GM12878 (cell line): ENCODE measurements around the gene ARHGAP26. TPM values are rescaled to one million over a fixed set of nuclear protein-coding genes. Genes with fewer than 3 reads are reported as not detected.

Source experiments
- ATAC-seq: fragments of 200-7000 bp; cut with Tn5 transposase; 3 replicates; pipeline ENCODE4 v1.9.1; 2020; ENCODE audit warnings: mild to moderate bottlenecking, moderate library complexity
- BruUV-seq: library from RNA; stranded (reverse); fragments of 400-500 nt; replicated peaks from 2 replicates; lab custom pipeline; 2021; lab: Mats Ljungman, UMichigan
- CTCF ChIA-PET: fragments of 300-600 bp; sonication (Branson Sonifier 250); formaldehyde crosslinking; extraction: SDS; loops from one replicate; lab custom pipeline; 2021; ENCODE audit warnings: inconsistent platforms; lab: Yijun Ruan, JAX
- POLR2A ChIA-PET: fragments of 350-600 bp; formaldehyde crosslinking; extraction: SDS; loops from one replicate; lab custom pipeline; 2021; ENCODE audit warnings: inconsistent platforms; lab: Charles Lee
- RAD21 ChIA-PET: fragments of 300-600 bp; sonication (Branson Sonifier 250); formaldehyde crosslinking; loops from one replicate; lab custom pipeline; 2023; ENCODE audit warnings: antibody characterized with exemption; ENCODE audit not compliant: unreplicated experiment; lab: Charles Lee
- SMC1A ChIA-PET: fragments of 300-600 bp; sonication (Branson Sonifier 250); formaldehyde crosslinking; loops from one replicate; lab custom pipeline; 2023; ENCODE audit not compliant: unreplicated experiment, uncharacterized antibody; lab: Charles Lee
- DNase-seq: peaks from one replicate; pipeline ENCODE4 v3.0.0-alpha.2; 2011; ENCODE audit warnings: low read depth, low spot score
- FAIRE-seq: peaks from 3 replicates; lab custom pipeline; 2011; peaks lifted over from hg19 to GRCh38; lab: Jason Lieb, UNC
- H2AFZ ChIP-seq: 2 replicates; pipeline ENCODE4 v1.6.0; 2011; ENCODE audit warnings: low read depth, low read length, control low read depth; ENCODE audit not compliant: control insufficient read depth
- H3K27ac ChIP-seq: 2 replicates; pipeline ENCODE4 v1.5.1; 2011; ENCODE audit warnings: control low read depth; ENCODE audit not compliant: control insufficient read depth, insufficient read depth
- H3K27me3 ChIP-seq, 2 experiments: replicated peaks in 1 of 2; 2 replicates each; pipeline versions ENCODE4 v1.6.0 to v1.6.1; 2011; ENCODE audit warnings: low read length in 1 of 2; ENCODE audit not compliant: control insufficient read depth in 2 of 2, insufficient read depth in 2 of 2
- H3K36me3 ChIP-seq, 2 experiments: 2 replicates each; pipeline ENCODE4 v1.5.1; 2011; ENCODE audit warnings: low read length in 1 of 2; ENCODE audit not compliant: control insufficient read depth in 2 of 2, insufficient read depth in 2 of 2
- H3K4me1 ChIP-seq: 2 replicates; pipeline ENCODE4 v1.6.1; 2011; ENCODE audit warnings: mild to moderate bottlenecking, low read length, moderate library complexity, mixed read lengths; ENCODE audit not compliant: control insufficient read depth, insufficient read depth
- H3K4me2 ChIP-seq: 2 replicates; pipeline ENCODE4 v1.6.0; 2011; ENCODE audit warnings: control low read depth; ENCODE audit not compliant: control insufficient read depth, insufficient read depth
- H3K4me3 ChIP-seq: fragments of 200-600 bp; sonication (generic); 2 replicates; pipeline ENCODE4 v1.5.1; 2016
- H3K79me2 ChIP-seq: 2 replicates; pipeline ENCODE4 v1.6.0; 2011; ENCODE audit warnings: low read length; ENCODE audit not compliant: control insufficient read depth, insufficient read depth
- H3K9ac ChIP-seq: 2 replicates; pipeline ENCODE4 v1.8.0; 2011; ENCODE audit warnings: low read length, control low read depth, mixed read lengths; ENCODE audit not compliant: control insufficient read depth, insufficient read depth
- H3K9me3 ChIP-seq: replicated peaks from 3 replicates; pipeline ENCODE4 v1.5.1; 2011; ENCODE audit warnings: mild to moderate bottlenecking, low read length; ENCODE audit not compliant: control insufficient read depth, insufficient read depth
- H4K20me1 ChIP-seq: 2 replicates; pipeline ENCODE4 v1.6.0; 2011; ENCODE audit not compliant: control insufficient read depth, insufficient read depth
- HDAC2 ChIP-seq: fragments of 200-600 bp; sonication (generic); IDR thresholded peaks from 2 replicates; pipeline ENCODE4 v1.6.1; 2017
- WGBS: methylation state at CpG from one replicate; pipeline ENCODE4 v1.1.6; 2016; ENCODE audit warnings: low lambda C conversion rate; ENCODE audit not compliant: insufficient replicate concordance, insufficient coverage; ENCODE audit errors: missing lambda C conversion rate; 5-methylcytosine and 5-hydroxymethylcytosine counted together
- in situ Hi-C: fragments of 300-500 bp; cut with MboI; formaldehyde crosslinking; loops from 9 replicates; pipeline ENCODE4 v1.14.3; 2018; ENCODE audit warnings: mixed read lengths
- intact Hi-C: fragments of 100-400 bp; cut with micrococcal nuclease; formaldehyde crosslinking; loops from one replicate; pipeline ENCODE4 v1.14.2; 2022; ENCODE audit not compliant: unreplicated experiment
- polyA plus RNA-seq, 11 experiments: library from polyadenylated mRNA; depleted of rRNA in 4 of 11; unstranded in 6 of 11; stranded (reverse) in 5 of 11; fragments of >200 nt; fragmentation: Nextera tagmentation in 4 of 11; fragmentation: Illumina TruSeq in 1 of 11; extraction: Ambion mirVana in 4 of 11; extraction: Trizol in 1 of 11; gene quantifications; 1 replicate in 1 of 11; 2 replicates in 10 of 11; pipeline versions ENCODE4 v1.2.1 to v1.2.3, GENCODE V29; 2011 to 2016; ENCODE audit warnings: inconsistent platforms in 2 of 11, missing spikeins in 2 of 11, low read depth in 1 of 11
- total RNA-seq, 4 experiments: library from RNA; depleted of rRNA in 3 of 4; stranded (reverse); fragments of >200 nt in 3 of 4; fragmentation: Illumina TruSeq in 1 of 4; extraction: Trizol in 1 of 4; gene quantifications; 2 replicates each; pipeline versions ENCODE4 v1.2.1 to v1.2.3, GENCODE V29; 2013 to 2021
- TF ChIP-seq, protein P1 (sequence below): fragments of 450-650 bp; IDR thresholded peaks from 2 replicates; pipeline ENCODE4 v1.6.1; 2017; ENCODE audit warnings: antibody characterized with exemption, mild to moderate bottlenecking, moderate library complexity
- TF ChIP-seq, protein P2 (sequence below): fragments of 450-650 bp; formaldehyde crosslinking; IDR thresholded peaks from 2 replicates; pipeline ENCODE4 v1.4.0; 2022; ENCODE audit warnings: mild to moderate bottlenecking, moderate library complexity

ARHGAP26 gene
- total and polyA plus RNA-seq, 10 of the 15 experiments (the other 5 are each of a cell fraction or from before 2014, with no cell fraction given): 9.4 to 41.5 (median 19.3) TPM

DNA sequence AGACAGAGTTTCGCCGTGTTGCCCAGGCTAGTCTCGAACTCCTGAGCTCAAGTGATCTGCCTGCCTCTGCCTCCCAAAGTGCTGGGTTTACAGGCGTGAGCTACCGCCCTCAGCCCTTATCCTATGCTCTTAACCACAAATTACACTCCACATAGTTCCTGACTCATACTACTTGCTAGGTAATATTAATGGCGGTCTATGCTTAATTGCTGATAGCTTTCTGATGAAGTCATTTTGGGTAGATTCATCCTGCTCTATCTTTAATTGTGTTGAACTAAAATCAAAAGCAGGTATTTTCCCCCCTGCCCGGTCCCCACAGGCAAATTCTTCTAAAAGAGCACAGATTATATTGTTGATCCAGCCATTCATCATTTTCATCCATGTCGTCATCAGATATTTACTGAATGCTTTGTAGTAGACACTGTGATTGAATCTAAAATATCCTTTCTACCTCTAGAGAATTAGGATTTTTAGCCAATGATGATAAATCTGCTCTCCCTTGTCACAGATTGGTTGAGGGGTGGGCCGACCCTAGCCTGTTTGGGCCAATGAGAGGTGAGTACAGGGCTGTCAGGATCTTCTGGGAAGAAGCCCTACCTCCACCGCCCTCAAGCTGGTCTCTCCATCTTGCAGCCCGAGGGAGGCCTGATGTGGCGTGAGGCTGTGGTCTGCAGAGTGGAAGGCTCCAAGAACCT, 488.5 kb downstream of the ARHGAP26 start:
- no peaks in the 10 kb centered on the region for H3K36me3 ChIP-seq
- no peak overlapping the region for H2AFZ ChIP-seq
- in situ Hi-C loops (no loop called here), intact Hi-C loops (no loop called here)
- DNase-seq (no peak), FAIRE-seq (no peak), ATAC-seq (no peak)
- ChIA-PET POLR2A (no interaction called here), RAD21 (no interaction called here), SMC1A (interaction anchor here (1.4 kb wide), 1 partner anchor 14 kb away, joined by 5 read pairs; no protein-coding TSS in a partner anchor), CTCF (interaction anchor here (0.7 kb wide), 1 partner anchor 109 kb away, joined by 3 read pairs; no protein-coding TSS in a partner anchor)
- H3K27me3 ChIP-seq: no peaks in the 10 kb centered on the region
- no peak overlapping the region for H3K4me3 ChIP-seq
- H3K27ac ChIP-seq: no peak overlapping the region
- H3K79me2 ChIP-seq: no peaks in the 10 kb centered on the region
- TF ChIP-seq, protein P1, sequence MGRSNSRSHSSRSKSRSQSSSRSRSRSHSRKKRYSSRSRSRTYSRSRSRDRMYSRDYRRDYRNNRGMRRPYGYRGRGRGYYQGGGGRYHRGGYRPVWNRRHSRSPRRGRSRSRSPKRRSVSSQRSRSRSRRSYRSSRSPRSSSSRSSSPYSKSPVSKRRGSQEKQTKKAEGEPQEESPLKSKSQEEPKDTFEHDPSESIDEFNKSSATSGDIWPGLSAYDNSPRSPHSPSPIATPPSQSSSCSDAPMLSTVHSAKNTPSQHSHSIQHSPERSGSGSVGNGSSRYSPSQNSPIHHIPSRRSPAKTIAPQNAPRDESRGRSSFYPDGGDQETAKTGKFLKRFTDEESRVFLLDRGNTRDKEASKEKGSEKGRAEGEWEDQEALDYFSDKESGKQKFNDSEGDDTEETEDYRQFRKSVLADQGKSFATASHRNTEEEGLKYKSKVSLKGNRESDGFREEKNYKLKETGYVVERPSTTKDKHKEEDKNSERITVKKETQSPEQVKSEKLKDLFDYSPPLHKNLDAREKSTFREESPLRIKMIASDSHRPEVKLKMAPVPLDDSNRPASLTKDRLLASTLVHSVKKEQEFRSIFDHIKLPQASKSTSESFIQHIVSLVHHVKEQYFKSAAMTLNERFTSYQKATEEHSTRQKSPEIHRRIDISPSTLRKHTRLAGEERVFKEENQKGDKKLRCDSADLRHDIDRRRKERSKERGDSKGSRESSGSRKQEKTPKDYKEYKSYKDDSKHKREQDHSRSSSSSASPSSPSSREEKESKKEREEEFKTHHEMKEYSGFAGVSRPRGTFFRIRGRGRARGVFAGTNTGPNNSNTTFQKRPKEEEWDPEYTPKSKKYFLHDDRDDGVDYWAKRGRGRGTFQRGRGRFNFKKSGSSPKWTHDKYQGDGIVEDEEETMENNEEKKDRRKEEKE: no peak
- no peak overlapping the region for H3K4me2 ChIP-seq
- H3K4me1 ChIP-seq: peaks cover 11% of the 10 kb centered on the region; the same call in 1 of the 2 replicates
- peaks cover 4% of the 10 kb centered on the region; the same call in 2 of the 3 replicates for H3K9me3 ChIP-seq
- BruUV-seq: no TSS peak
- H4K20me1 ChIP-seq: no peaks in the 10 kb centered on the region
- H3K9ac ChIP-seq: no peak overlapping the region
- 95% methylated on average over 12 of the region's 12 CpGs for WGBS

DNA sequence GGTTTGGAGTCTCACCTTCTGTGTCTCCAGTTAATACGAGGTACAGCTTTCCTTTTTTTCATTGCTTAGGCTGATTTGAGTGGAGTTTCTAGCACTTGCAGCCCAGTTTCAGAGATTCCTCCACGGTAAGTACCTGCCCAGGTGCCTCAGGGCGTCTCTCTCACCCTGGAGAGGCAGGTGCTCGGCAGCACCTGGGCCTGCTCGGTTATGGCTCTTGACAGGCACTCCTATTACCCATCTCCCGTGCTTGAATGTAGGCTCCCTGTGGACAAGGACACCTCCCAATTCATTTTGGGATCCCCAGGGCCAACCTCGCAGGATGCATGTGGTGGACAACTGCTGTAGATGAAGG, 489.1 kb downstream of the ARHGAP26 start:
- BruUV-seq: no TSS peak
- no peaks in the 10 kb centered on the region for H3K79me2 ChIP-seq
- no peak for ATAC-seq
- no peaks in the 10 kb centered on the region for H4K20me1 ChIP-seq
- WGBS: 91% methylated on average over 7 of the region's 7 CpGs
- H3K4me3 ChIP-seq: no peak overlapping the region
- no peak for DNase-seq
- CTCF ChIA-PET: interaction anchor here (0.7 kb wide), 1 partner anchor 109 kb away, joined by 3 read pairs; no protein-coding TSS in a partner anchor
- POLR2A ChIA-PET: no interaction called here
- intact Hi-C loops: no loop called here
- in situ Hi-C loops: no loop called here
- H3K4me1 ChIP-seq: peaks cover 11% of the 10 kb centered on the region; the same call in 1 of the 2 replicates
- no peak overlapping the region for H3K4me2 ChIP-seq
- no peak overlapping the region for H3K9ac ChIP-seq
- TF ChIP-seq HDAC2: no peak
- TF ChIP-seq, protein P2, sequence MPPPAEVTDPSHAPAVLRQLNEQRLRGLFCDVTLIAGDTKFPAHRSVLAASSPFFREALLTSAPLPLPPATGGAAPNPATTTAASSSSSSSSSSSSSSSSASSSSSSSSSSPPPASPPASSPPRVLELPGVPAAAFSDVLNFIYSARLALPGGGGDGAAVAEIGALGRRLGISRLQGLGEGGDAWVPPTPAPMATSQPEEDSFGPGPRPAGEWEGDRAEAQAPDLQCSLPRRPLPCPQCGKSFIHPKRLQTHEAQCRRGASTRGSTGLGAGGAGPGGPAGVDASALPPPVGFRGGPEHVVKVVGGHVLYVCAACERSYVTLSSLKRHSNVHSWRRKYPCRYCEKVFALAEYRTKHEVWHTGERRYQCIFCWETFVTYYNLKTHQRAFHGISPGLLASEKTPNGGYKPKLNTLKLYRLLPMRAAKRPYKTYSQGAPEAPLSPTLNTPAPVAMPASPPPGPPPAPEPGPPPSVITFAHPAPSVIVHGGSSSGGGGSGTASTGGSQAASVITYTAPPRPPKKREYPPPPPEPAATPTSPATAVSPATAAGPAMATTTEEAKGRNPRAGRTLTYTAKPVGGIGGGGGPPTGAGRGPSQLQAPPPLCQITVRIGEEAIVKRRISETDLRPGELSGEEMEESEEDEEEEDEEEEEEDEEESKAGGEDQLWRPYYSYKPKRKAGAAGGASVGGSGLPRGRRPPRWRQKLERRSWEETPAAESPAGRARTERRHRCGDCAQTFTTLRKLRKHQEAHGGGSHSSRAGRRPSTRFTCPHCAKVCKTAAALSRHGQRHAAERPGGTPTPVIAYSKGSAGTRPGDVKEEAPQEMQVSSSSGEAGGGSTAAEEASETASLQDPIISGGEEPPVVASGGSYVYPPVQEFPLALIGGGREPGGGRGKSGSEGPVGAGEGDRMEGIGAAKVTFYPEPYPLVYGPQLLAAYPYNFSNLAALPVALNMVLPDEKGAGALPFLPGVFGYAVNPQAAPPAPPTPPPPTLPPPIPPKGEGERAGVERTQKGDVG: no peak
- RAD21 ChIA-PET: no interaction called here
- no peaks in the 10 kb centered on the region for H3K36me3 ChIP-seq
- no peak overlapping the region for H3K27ac ChIP-seq
- peaks cover 4% of the 10 kb centered on the region; the same call in 2 of the 3 replicates for H3K9me3 ChIP-seq
- no peak overlapping the region for H2AFZ ChIP-seq
- SMC1A ChIA-PET: interaction anchor here (1.4 kb wide), 1 partner anchor 14 kb away, joined by 5 read pairs; no protein-coding TSS in a partner anchor
- no peak for FAIRE-seq
- H3K27me3 ChIP-seq: no peaks in the 10 kb centered on the region
